BJ (cell line): ENCODE results near the gene HFE. TPM values are rescaled to one million over a fixed set of nuclear protein-coding genes. Genes with fewer than 3 reads are reported as not detected.

Experiments used
- CTCF ChIA-PET: fragments of 350-600 bp; formaldehyde crosslinking; extraction: SDS; loops from one replicate; lab custom pipeline; 2021; ENCODE audit warnings: antibody characterized with exemption, inconsistent platforms; lab: Yijun Ruan, JAX
- POLR2A ChIA-PET: fragments of 300-600 bp; sonication (Branson Sonifier 250); formaldehyde crosslinking; extraction: SDS; loops from one replicate; lab custom pipeline; 2021; ENCODE audit warnings: antibody characterized with exemption; lab: Charles Lee
- DNase-seq: peaks from one replicate; pipeline ENCODE4 v3.0.0-alpha.2; 2011; ENCODE audit warnings: low read depth
- H3K27me3 ChIP-seq: 2 replicates; pipeline ENCODE4 v1.6.0; 2011; ENCODE audit warnings: low read length; ENCODE audit not compliant: control insufficient read depth, insufficient read depth
- H3K36me3 ChIP-seq: 2 replicates; pipeline ENCODE4 v1.5.1; 2011; ENCODE audit warnings: low read length; ENCODE audit not compliant: control insufficient read depth, insufficient read depth
- H3K4me3 ChIP-seq: 2 replicates; pipeline ENCODE4 v1.5.1; 2011; ENCODE audit warnings: low read depth, mild to moderate bottlenecking, control low read depth, low read length
- polyA plus RNA-seq: library from polyadenylated mRNA; depleted of rRNA; stranded (reverse); fragments of >200 nt; gene quantifications from 2 replicates; pipeline ENCODE4 v1.2.3, GENCODE V29; 2011
- TF ChIP-seq, protein P1 (sequence below): IDR thresholded peaks from 2 replicates; pipeline ENCODE4 v1.5.1; 2011; ENCODE audit warnings: low read depth, mild to moderate bottlenecking, control low read depth, inconsistent platforms, low read length, moderate library complexity; ENCODE audit not compliant: insufficient read depth

HFE gene
- polyA plus RNA-seq, 1 experiment: 24.3 TPM

DNA sequence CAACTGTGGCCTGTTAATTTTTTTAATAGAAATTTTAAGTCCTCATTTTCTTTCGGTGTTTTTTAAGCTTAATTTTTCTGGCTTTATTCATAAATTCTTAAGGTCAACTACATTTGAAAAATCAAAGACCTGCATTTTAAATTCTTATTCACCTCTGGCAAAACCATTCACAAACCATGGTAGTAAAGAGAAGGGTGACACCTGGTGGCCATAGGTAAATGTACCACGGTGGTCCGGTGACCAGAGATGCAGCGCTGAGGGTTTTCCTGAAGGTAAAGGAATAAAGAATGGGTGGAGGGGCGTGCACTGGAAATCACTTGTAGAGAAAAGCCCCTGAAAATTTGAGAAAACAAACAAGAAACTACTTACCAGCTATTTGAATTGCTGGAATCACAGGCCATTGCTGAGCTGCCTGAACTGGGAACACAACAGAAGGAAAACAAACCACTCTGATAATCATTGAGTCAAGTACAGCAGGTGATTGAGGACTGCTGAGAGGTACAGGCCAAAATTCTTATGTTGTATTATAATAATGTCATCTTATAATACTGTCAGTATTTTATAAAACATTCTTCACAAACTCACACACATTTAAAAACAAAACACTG is 10.1 kb downstream of the HFE start:
- Histone ChIP-seq H3K4me3 (no peak overlapping the region), H3K36me3 (no peaks in the 10 kb centered on the region), H3K27me3 (no peaks in the 10 kb centered on the region)
- CTCF ChIA-PET: interaction anchor here (0.6 to 23.8 kb wide), 15 partner anchors 9 to 70 kb away, joined by 3 to 543 read pairs (median 6); partner anchors contain the start of gene HFE
- TF ChIP-seq, protein P1, sequence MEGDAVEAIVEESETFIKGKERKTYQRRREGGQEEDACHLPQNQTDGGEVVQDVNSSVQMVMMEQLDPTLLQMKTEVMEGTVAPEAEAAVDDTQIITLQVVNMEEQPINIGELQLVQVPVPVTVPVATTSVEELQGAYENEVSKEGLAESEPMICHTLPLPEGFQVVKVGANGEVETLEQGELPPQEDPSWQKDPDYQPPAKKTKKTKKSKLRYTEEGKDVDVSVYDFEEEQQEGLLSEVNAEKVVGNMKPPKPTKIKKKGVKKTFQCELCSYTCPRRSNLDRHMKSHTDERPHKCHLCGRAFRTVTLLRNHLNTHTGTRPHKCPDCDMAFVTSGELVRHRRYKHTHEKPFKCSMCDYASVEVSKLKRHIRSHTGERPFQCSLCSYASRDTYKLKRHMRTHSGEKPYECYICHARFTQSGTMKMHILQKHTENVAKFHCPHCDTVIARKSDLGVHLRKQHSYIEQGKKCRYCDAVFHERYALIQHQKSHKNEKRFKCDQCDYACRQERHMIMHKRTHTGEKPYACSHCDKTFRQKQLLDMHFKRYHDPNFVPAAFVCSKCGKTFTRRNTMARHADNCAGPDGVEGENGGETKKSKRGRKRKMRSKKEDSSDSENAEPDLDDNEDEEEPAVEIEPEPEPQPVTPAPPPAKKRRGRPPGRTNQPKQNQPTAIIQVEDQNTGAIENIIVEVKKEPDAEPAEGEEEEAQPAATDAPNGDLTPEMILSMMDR: peak; percentile 72
- POLR2A ChIA-PET: no interaction called here
- no peak for DNase-seq

DNA sequence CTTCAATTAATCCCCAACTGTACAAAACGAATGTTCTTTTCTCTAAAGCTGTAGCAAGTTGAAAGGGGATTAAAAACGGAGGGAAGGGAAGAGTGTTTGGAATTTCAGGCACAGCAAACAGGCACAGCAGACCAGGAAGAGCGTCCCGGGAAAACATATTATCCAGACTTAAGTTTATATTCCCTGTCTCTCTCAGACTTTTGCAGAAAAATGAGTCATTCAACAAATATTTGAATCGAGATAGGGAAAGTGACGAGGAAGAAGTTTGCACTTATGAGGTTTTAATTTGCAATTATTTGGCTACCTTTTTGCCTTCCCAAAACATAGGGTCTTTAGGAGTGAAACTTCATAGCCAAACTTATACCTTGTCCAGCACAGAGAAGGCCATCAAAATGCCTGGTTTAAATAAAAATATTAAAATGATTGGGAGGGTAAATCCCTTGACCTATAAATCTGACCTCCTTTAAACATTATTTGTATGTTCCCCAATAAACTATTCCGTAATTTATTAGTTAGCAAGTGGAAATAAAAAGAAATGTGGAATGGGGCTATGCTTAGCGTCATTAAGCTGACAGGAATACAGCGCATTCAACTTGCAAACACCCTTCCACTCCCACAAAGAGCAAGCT is 16.0 kb downstream of the HFE start:
- peak overlapping the region; percentile 23 for H3K4me3 ChIP-seq
- no peak for DNase-seq
- H3K36me3 ChIP-seq: no peaks in the 10 kb centered on the region
- H3K27me3 ChIP-seq: no peaks in the 10 kb centered on the region
- POLR2A ChIA-PET: interaction anchor here (0.5 to 1.8 kb wide), 5 partner anchors 20 to 113 kb away, joined by 3 to 28 read pairs (median 7); a partner anchor contains a TSS
- TF ChIP-seq, protein P1: no peak
- CTCF ChIA-PET: interaction anchor here (0.7 to 23.8 kb wide), 5 partner anchors 16 to 113 kb away, joined by 3 to 543 read pairs (median 4); partner anchors contain the start of gene HFE

DNA sequence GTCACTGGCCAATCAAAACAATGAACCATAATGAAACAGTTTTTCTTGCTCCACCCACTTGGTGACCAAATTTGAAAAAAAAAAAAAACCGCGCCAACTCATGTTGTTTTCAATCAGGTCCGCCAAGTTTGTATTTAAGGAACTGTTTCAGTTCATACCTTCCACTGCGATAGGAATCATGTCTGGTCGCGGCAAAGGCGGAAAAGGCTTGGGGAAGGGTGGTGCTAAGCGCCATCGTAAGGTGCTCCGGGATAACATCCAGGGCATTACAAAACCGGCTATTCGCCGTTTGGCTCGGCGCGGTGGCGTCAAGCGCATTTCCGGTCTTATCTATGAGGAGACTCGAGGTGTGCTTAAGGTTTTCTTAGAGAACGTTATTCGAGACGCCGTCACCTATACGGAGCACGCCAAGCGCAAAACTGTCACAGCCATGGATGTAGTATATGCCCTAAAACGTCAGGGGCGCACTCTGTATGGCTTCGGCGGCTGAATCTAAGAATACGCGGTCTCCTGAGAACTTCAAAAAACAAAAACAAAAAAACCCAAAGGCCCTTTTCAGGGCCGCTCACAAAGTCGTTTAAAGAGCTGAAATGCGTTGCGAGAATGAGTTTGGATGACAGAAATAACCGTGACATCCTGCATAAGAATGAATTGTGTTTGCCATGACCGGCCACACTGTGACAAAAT is 16.7 kb downstream of the HFE start:
- Histone ChIP-seq H3K4me3 (peak overlapping the region; percentile 43), H3K27me3 (no peaks in the 10 kb centered on the region), H3K36me3 (no peaks in the 10 kb centered on the region)
- ChIA-PET POLR2A (interaction anchor here (0.5 to 1.8 kb wide), 7 partner anchors 19 to 113 kb away, joined by 3 to 28 read pairs (median 5); a partner anchor contains a TSS), CTCF (interaction anchor here (0.7 to 23.8 kb wide), 5 partner anchors 16 to 112 kb away, joined by 3 to 543 read pairs (median 4); partner anchors contain the start of gene HFE)
- TF ChIP-seq, protein P1: peak; percentile 61
- peak; percentile 83 for DNase-seq

DNA sequence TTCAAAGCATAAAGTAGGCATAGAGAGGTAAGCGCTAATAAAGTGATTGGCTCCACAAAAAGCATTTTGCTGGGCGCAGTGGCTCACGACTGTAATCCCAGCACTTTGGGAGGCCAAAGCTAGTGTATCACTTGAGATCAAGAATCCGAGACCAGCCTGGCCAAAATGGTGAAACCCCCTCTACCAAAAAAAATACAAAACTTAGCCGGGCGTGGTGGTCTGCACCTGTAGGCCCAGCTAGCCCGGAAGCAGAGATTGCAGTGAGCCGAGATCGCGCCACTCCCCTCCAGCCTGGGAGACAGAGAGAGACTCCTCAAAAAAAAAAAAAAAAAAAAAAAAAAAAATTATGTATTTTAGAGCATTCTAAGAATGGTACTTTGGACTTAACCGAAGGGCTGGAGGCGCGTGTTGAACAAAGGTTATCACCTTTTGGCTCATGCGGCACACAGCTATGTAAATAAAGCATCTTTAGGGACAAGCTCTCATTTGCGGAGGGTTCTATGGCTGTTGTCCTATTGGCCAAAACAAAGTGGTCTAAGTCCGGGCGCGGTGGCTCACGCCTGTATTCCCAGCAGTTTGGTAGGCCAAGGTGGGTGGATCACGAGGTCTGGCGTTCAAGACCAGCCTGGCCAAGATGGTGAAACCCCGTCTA is 17.4 kb downstream of the HFE start:
- Histone ChIP-seq H3K4me3 (peak overlapping the region; percentile 43), H3K27me3 (no peaks in the 10 kb centered on the region), H3K36me3 (no peaks in the 10 kb centered on the region)
- TF ChIP-seq, protein P1: no peak
- no peak for DNase-seq
- ChIA-PET CTCF (interaction anchor here (1.1 to 23.8 kb wide), 5 partner anchors 15 to 112 kb away, joined by 3 to 543 read pairs (median 4); partner anchors contain the start of gene HFE), POLR2A (interaction anchor here (0.6 to 1.8 kb wide), 5 partner anchors 20 to 112 kb away, joined by 3 to 20 read pairs (median 7); a partner anchor contains a TSS)
